ENCODE results near the gene MVB12B. TPM values are rescaled to one million over a fixed set of nuclear protein-coding genes. Genes with fewer than 3 reads are reported as not detected.
A peak's percentile ranks its signal among the peaks of the same experiment; 100 is the strongest.

Gene MVB12B
- total RNA-seq, 2 experiments from 2014 or later = 14.3 to 15.3 TPM

DNA sequence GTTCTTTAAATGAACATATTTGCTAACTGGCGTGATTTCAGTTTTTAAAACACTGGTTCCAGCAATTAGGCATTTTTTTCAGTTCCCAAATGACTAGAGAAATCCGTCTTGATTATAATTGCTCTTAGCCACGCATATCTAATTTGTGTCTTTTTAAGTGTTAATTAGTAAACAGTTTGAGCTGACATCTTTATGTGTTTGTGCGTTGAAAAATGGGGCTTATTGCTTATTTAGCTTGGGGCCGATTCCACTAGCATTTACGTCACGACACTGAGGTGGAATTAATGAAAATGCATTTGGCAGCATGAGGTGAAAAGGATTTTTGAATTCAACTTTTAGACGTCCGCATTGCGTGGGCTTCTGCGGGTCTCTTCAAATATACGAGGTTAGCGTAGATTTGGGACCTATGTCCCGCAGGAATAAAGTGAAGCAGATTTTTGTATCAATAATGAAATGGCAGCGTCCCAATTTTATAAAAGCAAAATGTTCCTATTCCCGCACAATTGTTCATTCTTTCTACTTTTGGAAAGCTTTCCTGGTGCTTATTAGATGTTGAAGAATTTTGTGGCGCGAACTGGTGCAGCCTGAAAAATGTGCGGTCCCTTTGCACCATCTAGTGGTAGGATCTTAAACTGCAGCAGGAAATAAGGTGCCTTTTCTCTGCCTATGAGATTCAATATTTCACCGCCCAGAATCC is 164.4 kb downstream of the MVB12B start:
- CTCF ChIA-PET = interaction anchor here (0.8 to 3.5 kb wide), 16 partner anchors 8 to 1083 kb away, joined by 3 to 24 read pairs (median 6); partner anchors contain the start of gene MVB12B
- POLR2A ChIA-PET = interaction anchor here (0.7 to 2.4 kb wide), 5 partner anchors 9 to 173 kb away, joined by 3 to 13 read pairs (median 3); no protein-coding TSS in a partner anchor
- H3K27me3 ChIP-seq (ENCODE audit: control insufficient read depth in 1 of 2, insufficient read depth in 2 of 2, low read length in 2 of 2) = no peaks in the 10 kb centered on the region
- no peak overlapping the region for H3K4me3 ChIP-seq (ENCODE audit: low read length)
- ATAC-seq (ENCODE audit: poor library complexity) (peak; percentile 69), DNase-seq (peak in 11 of 14 experiments; percentile 31 to 86 (median 45))
- intact Hi-C loops (cut with DNase I, micrococcal nuclease) = loop anchor here (1.0 to 10.0 kb wide), 12 partner anchors 20 to 1084 kb away; no protein-coding TSS in a partner anchor
- peak overlapping the region; percentile 11 for H3K4me3 Mint-ChIP-seq
- H3K36me3 ChIP-seq (ENCODE audit: insufficient read depth, low read length) = no peaks in the 10 kb centered on the region
- peaks cover 12% of the 10 kb centered on the region for H3K4me1 ChIP-seq (ENCODE audit: insufficient read depth, low read length)
- TF ChIP-seq, protein P1, sequence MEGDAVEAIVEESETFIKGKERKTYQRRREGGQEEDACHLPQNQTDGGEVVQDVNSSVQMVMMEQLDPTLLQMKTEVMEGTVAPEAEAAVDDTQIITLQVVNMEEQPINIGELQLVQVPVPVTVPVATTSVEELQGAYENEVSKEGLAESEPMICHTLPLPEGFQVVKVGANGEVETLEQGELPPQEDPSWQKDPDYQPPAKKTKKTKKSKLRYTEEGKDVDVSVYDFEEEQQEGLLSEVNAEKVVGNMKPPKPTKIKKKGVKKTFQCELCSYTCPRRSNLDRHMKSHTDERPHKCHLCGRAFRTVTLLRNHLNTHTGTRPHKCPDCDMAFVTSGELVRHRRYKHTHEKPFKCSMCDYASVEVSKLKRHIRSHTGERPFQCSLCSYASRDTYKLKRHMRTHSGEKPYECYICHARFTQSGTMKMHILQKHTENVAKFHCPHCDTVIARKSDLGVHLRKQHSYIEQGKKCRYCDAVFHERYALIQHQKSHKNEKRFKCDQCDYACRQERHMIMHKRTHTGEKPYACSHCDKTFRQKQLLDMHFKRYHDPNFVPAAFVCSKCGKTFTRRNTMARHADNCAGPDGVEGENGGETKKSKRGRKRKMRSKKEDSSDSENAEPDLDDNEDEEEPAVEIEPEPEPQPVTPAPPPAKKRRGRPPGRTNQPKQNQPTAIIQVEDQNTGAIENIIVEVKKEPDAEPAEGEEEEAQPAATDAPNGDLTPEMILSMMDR (IDR thresholded peaks at IDR 0.05) = peak; percentile 98
- no peaks in the 10 kb centered on the region for H3K9me3 Mint-ChIP-seq
- no peaks in the 10 kb centered on the region for H3K9me3 ChIP-seq (ENCODE audit: control insufficient read depth in 1 of 2, insufficient read depth in 1 of 2, low read length in 2 of 2)
- H3K4me1 Mint-ChIP-seq (ENCODE audit: low read depth) = peaks cover 15% of the 10 kb centered on the region
- no peak overlapping the region for H3K27ac ChIP-seq (ENCODE audit: low read depth in 1 of 2, low read length in 2 of 2)
- no peak overlapping the region for H3K27ac Mint-ChIP-seq
- no peaks in the 10 kb centered on the region for H3K27me3 Mint-ChIP-seq
- H3K36me3 Mint-ChIP-seq (ENCODE audit: low read depth) = no peaks in the 10 kb centered on the region

DNA sequence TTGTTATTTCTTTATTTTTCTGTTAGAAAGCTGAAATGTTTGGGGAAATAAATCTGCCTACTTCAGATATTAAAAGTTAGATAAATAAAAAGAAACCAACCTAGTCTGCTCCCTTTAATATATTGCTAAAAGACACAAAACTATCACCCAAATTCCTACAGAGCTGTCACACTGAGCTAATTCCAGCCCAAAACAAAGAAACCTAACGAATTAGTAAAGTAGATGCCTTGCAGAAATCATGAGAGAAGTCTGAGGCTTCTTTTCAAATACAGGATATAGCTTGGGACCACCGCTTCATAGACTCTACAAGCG is 164.9 kb downstream of the MVB12B start:
- ChIA-PET POLR2A (interaction anchor here (0.7 to 2.4 kb wide), 4 partner anchors 9 to 174 kb away, joined by 3 to 13 read pairs (median 4); no protein-coding TSS in a partner anchor), CTCF (interaction anchor here (0.8 to 3.5 kb wide), 15 partner anchors 9 to 1084 kb away, joined by 3 to 24 read pairs (median 6); partner anchors contain the start of gene MVB12B)
- H3K36me3 ChIP-seq (ENCODE audit: insufficient read depth, low read length) = no peaks in the 10 kb centered on the region
- no peak overlapping the region for H3K27ac ChIP-seq (ENCODE audit: low read depth in 1 of 2, low read length in 2 of 2)
- H3K4me1 Mint-ChIP-seq (ENCODE audit: low read depth) = peaks cover 15% of the 10 kb centered on the region
- no peaks in the 10 kb centered on the region for H3K36me3 Mint-ChIP-seq (ENCODE audit: low read depth)
- ATAC-seq (ENCODE audit: poor library complexity) = no peak
- no peaks in the 10 kb centered on the region for H3K27me3 Mint-ChIP-seq
- no peaks in the 10 kb centered on the region for H3K9me3 ChIP-seq (ENCODE audit: control insufficient read depth in 1 of 2, insufficient read depth in 1 of 2, low read length in 2 of 2)
- intact Hi-C loops (cut with DNase I, micrococcal nuclease) = loop anchor here (1.0 to 10.0 kb wide), 12 partner anchors 21 to 1084 kb away; no protein-coding TSS in a partner anchor
- no peak overlapping the region for H3K27ac Mint-ChIP-seq
- H3K4me3 Mint-ChIP-seq = no peak overlapping the region
- H3K27me3 ChIP-seq (ENCODE audit: control insufficient read depth in 1 of 2, insufficient read depth in 2 of 2, low read length in 2 of 2) = no peaks in the 10 kb centered on the region
- peaks cover 12% of the 10 kb centered on the region for H3K4me1 ChIP-seq (ENCODE audit: insufficient read depth, low read length)
- TF ChIP-seq, protein P1 (IDR thresholded peaks at IDR 0.05) = peak; percentile 22
- no peak overlapping the region for H3K4me3 ChIP-seq (ENCODE audit: low read length)
- no peaks in the 10 kb centered on the region for H3K9me3 Mint-ChIP-seq
- no peak for DNase-seq

DNA sequence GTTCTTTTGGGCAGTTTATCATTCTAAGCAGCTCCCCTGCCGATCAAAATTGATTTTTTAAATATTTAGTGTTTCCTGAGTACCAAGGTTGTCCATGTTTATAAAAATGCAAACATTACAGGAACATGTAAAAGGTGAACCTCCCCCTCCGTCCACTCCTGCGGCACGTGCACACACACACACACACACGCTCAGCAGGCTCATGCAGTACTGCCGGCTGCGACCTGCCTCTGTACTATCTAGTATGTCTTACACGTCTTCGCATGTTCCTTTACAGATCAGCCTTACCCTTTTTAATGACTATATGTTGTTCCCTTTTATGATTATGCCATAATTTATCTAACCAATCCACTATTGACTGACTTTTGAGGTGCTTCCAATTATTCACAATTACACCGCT is 165.3 kb downstream of the MVB12B start:
- Histone ChIP-seq H3K4me3 (ENCODE audit: low read length) (no peak overlapping the region), H3K36me3 (ENCODE audit: insufficient read depth, low read length) (no peaks in the 10 kb centered on the region), H3K9me3 (ENCODE audit: control insufficient read depth in 1 of 2, insufficient read depth in 1 of 2, low read length in 2 of 2) (no peaks in the 10 kb centered on the region), H3K4me1 (ENCODE audit: insufficient read depth, low read length) (peaks cover 12% of the 10 kb centered on the region), H3K27ac (ENCODE audit: low read depth in 1 of 2, low read length in 2 of 2) (no peak overlapping the region), H3K27me3 (ENCODE audit: control insufficient read depth in 1 of 2, insufficient read depth in 2 of 2, low read length in 2 of 2) (no peaks in the 10 kb centered on the region)
- H3K27me3 Mint-ChIP-seq = no peaks in the 10 kb centered on the region
- no peak for DNase-seq
- H3K9me3 Mint-ChIP-seq = no peaks in the 10 kb centered on the region
- H3K4me3 Mint-ChIP-seq = no peak overlapping the region
- intact Hi-C loops (cut with DNase I, micrococcal nuclease) = loop anchor here (1.0 to 10.0 kb wide), 12 partner anchors 21 to 1085 kb away; no protein-coding TSS in a partner anchor
- ChIA-PET CTCF (interaction anchor here (0.8 to 3.5 kb wide), 15 partner anchors 9 to 1084 kb away, joined by 3 to 24 read pairs (median 6); partner anchors contain the start of gene MVB12B), POLR2A (interaction anchor here (0.9 to 2.4 kb wide), 3 partner anchors 9 to 22 kb away, joined by 3 to 13 read pairs (median 4); no protein-coding TSS in a partner anchor)
- H3K4me1 Mint-ChIP-seq (ENCODE audit: low read depth) = peaks cover 15% of the 10 kb centered on the region
- H3K36me3 Mint-ChIP-seq (ENCODE audit: low read depth) = no peaks in the 10 kb centered on the region
- no peak overlapping the region for H3K27ac Mint-ChIP-seq
- TF ChIP-seq, protein P1 (IDR thresholded peaks at IDR 0.05) = no peak
- no peak for ATAC-seq (ENCODE audit: poor library complexity)

Data from CD4-positive, alpha-beta T cell (primary cell).